GM18868 (cell line): ENCODE measurements around the gene MUC5AC.
"Not testable (repeated sequence)": the region's sequence is repeated elsewhere in the genome, so short reads cannot be mapped to it uniquely, and the experiment has no call there.

Experiments
- ATAC-seq: cut with Tn5 transposase; IDR thresholded peaks from one replicate; pipeline ENCODE4 v1.9.1; 2021; ENCODE audit warnings: mild to moderate bottlenecking, moderate library complexity; ENCODE audit not compliant: unreplicated experiment

MUC5AC gene

GRCh38 chr11:1176224-1177019 is 18.7 kb downstream of the MUC5AC start:
- no peak for ATAC-seq

- no peak for ATAC-seq
These were observed 19.4 kb downstream of the MUC5AC start for GRCh38 chr11:1177020-1177770.

- ATAC-seq = no peak
These were observed 20.0 kb downstream of the MUC5AC start for GRCh38 chr11:1177771-1178090.

GRCh38 chr11:1178201-1178885 is 20.6 kb downstream of the MUC5AC start:
- ATAC-seq = no peak

DNA sequence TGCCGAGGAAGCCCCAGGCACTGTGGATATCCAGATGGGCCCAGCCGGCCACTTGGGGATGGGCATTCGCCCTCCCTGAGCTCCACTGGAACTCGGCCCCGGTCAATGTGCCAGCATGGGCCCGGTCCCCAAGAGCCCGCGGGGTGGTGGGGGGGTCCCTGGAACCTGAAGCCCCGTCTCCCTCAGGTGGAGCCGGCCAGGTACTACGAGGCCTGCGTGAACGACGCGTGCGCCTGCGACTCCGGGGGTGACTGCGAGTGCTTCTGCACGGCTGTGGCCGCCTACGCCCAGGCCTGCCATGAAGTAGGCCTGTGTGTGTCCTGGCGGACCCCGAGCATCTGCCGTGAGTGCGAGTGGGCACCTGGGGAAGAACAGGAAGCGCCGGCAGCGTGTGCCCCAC is 21.2 kb downstream of the MUC5AC start:
- no peak for ATAC-seq

DNA sequence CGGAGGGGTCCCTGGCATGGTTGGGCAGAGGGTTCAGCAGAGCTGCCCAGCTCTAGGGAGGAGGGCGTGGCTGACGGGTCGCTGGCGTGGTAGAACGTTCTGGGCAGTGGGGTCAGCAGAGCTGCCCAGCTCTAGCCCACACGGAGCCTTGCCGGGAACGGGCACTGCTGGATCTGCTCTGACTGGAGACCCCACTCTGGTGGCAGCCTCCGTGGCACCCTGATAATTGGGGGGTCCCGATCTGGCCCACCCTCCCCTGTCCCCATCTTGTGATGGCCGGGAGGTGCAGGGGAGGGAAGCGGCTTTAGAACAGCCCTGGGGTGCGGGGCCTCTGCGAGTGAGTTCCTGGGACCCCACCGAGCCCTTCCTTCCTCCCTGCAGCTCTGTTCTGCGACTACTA is 21.9 kb downstream of the MUC5AC start:
- ATAC-seq = no peak

DNA sequence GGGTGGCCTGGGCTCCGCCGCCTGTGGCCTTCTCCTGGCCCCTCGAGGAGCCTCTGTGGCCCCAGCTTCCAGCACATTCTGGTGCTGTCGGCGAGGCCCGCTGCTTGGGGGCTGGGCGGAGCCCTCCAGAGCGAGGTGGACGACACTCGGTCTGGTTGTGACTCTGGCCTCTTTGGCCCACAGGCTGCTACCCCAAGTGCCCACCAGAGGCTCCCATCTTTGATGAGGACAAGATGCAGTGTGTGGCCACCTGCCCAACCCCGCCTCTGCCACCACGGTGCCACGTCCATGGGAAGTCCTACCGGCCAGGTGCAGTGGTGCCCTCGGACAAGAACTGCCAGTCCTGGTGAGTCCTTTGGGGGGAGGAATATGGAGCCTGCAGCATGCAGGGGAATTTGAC is 22.4 kb downstream of the MUC5AC start:
- ATAC-seq = no peak

GRCh38 chr11:1180947-1181391 is 23.2 kb downstream of the MUC5AC start:
- ATAC-seq = no peak

DNA sequence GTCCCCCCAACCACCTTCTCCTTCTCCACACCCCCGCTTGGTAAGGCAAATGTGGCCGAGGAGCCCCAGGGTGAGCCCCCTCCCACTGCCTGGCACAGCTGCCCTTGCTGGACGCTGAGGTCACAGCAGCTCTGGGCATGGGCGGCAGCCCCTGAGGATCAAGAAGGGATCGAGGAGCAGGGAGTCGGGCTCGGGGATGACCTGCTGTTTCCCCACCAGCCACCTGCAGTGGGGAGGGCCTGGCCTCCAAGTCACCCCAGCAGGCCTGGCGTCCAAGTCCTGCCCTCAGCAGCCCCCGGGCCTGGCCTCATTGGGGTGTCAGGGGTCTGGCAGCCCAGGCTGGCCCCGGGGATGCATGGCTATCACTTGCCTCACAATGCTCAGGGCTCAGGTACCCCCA is 23.7 kb downstream of the MUC5AC start:
- ATAC-seq = no peak

GRCh38 chr11:1181853-1182535 is 24.2 kb downstream of the MUC5AC start:
- ATAC-seq = no peak

GRCh38 chr11:1184139-1184538 is 26.4 kb downstream of the MUC5AC start:
- not testable (repeated sequence) for ATAC-seq

GRCh38 chr11:1188451-1189130 is 30.8 kb downstream of the MUC5AC start:
- not testable (repeated sequence) for ATAC-seq

GRCh38 chr11:1189816-1190215 is 32.1 kb downstream of the MUC5AC start:
- not testable (repeated sequence) for ATAC-seq

GRCh38 chr11:1191786-1192470 is 34.2 kb downstream of the MUC5AC start:
- not testable (repeated sequence) for ATAC-seq

- ATAC-seq = no peak
These were observed 35.1 kb downstream of the MUC5AC start for GRCh38 chr11:1192741-1193325.

GRCh38 chr11:1193326-1194230 is 35.8 kb downstream of the MUC5AC start:
- ATAC-seq = no peak

GRCh38 chr11:1194231-1194976 is 36.7 kb downstream of the MUC5AC start:
- no peak for ATAC-seq
